Vagina (tissue), 2 donors: ENCODE results near the gene ROR2. TPM values are rescaled to one million over a fixed set of nuclear protein-coding genes. Genes with fewer than 3 reads are reported as not detected.

Experiments used
- DNase-seq, 2 donors: peaks; one replicate each; pipeline ENCODE4 v3.0.0-alpha.2; 2017; ENCODE audit errors: extremely low spot score in 2 of 2
- H3K27ac ChIP-seq: fragments of 200-600 bp; sonication (generic); one replicate; pipeline ENCODE4 v1.5.1; 2019
- H3K27me3 ChIP-seq: fragments of 200-600 bp; sonication (generic); one replicate; pipeline ENCODE4 v1.5.1; 2019
- H3K36me3 ChIP-seq, 2 donors: fragments of 200-600 bp; sonication (generic); one replicate each; pipeline ENCODE4 v1.5.1; 2017 to 2019
- H3K4me1 ChIP-seq: fragments of 200-600 bp; sonication (generic); one replicate; pipeline ENCODE4 v1.5.1; 2019
- H3K4me3 ChIP-seq, 2 donors: fragments of 200-600 bp; sonication (generic); 1 replicate in 1 of 2; 2 replicates in 1 of 2; pipeline ENCODE4 v1.5.1; 2016 to 2019
- H3K9me3 ChIP-seq: fragments of 200-600 bp; sonication (generic); one replicate; pipeline ENCODE4 v1.5.1; 2019
- CTCF ChIP-seq, 3 experiments: fragments of 450-650 bp in 2 of 3; fragments of 200-600 bp in 1 of 3; sonication (generic) in 1 of 3; IDR thresholded peaks; one replicate each; pipeline ENCODE4 v1.5.1; 2017 to 2019; ENCODE audit warnings: antibody characterized with exemption in 3 of 3, mild to moderate bottlenecking in 2 of 3, moderate library complexity in 2 of 3
- POLR2A ChIP-seq, 2 donors: fragments of 450-650 bp; IDR thresholded peaks; one replicate each; pipeline ENCODE4 v1.6.1; 2017; ENCODE audit warnings: antibody characterized with exemption in 2 of 2, mild to moderate bottlenecking in 2 of 2, moderate library complexity in 2 of 2
- POLR2AphosphoS5 ChIP-seq, 2 donors: sonication (generic); formaldehyde crosslinking; IDR thresholded peaks; one replicate each; pipeline ENCODE4 v1.9.0; 2017; ENCODE audit warnings: antibody characterized with exemption in 2 of 2, mild to moderate bottlenecking in 2 of 2, low read depth in 1 of 2; ENCODE audit not compliant: insufficient read depth in 1 of 2
- intact Hi-C: fragments of 100-400 bp; cut with DNase I; formaldehyde crosslinking; loops from one replicate; pipeline ENCODE4 v1.15.1; 2023
- total RNA-seq: library from RNA; depleted of rRNA; stranded (reverse); fragments of >200 nt; gene quantifications from one replicate; pipeline ENCODE4 v1.2.3, GENCODE V29; 2016

ROR2 gene
- total RNA-seq, 1 donor from 2014 or later: 22.3 TPM

GRCh38 chr9:91933556-91934352 is 16.3 kb downstream of the ROR2 start:
- DNase-seq: no peak
- intact Hi-C loops: no loop called here
- H3K4me3 ChIP-seq: no peak overlapping the region

GRCh38 chr9:91930475-91930874 is 19.6 kb downstream of the ROR2 start:
- TF ChIP-seq POLR2AphosphoS5 (IDR thresholded peaks at IDR 0.05; ENCODE audit: insufficient read depth in 1 of 2, low read depth in 1 of 2) (no peak), CTCF (IDR thresholded peaks at IDR 0.05) (no peak), POLR2A (IDR thresholded peaks at IDR 0.05) (no peak)
- Histone ChIP-seq H3K4me3 (no peak overlapping the region), H3K9me3 (peaks cover 17% of the 10 kb centered on the region), H3K27ac (no peak overlapping the region), H3K4me1 (peaks cover 5% of the 10 kb centered on the region), H3K36me3 (no peaks in the 10 kb centered on the region), H3K27me3 (no peaks in the 10 kb centered on the region)
- intact Hi-C loops: no loop called here
- DNase-seq: no peak

More at GRCh38 chr9:91933556-91934352, 16.3 kb downstream of the ROR2 start:
- Histone ChIP-seq H3K27ac (peak overlapping the region; percentile 7), H3K36me3 (no peaks in the 10 kb centered on the region), H3K27me3 (no peaks in the 10 kb centered on the region), H3K4me1 (peaks cover 5% of the 10 kb centered on the region), H3K9me3 (peaks cover 17% of the 10 kb centered on the region)
- TF ChIP-seq POLR2A (IDR thresholded peaks at IDR 0.05) (no peak), CTCF (IDR thresholded peaks at IDR 0.05) (no peak), POLR2AphosphoS5 (IDR thresholded peaks at IDR 0.05; ENCODE audit: insufficient read depth in 1 of 2, low read depth in 1 of 2) (no peak)

- H3K4me1 ChIP-seq: peaks cover 3% of the 10 kb centered on the region
- TF ChIP-seq POLR2A (IDR thresholded peaks at IDR 0.05): no peak
- no peak for TF ChIP-seq CTCF (IDR thresholded peaks at IDR 0.05)
- TF ChIP-seq POLR2AphosphoS5 (IDR thresholded peaks at IDR 0.05; ENCODE audit: insufficient read depth in 1 of 2, low read depth in 1 of 2): no peak
- DNase-seq: peak; percentile 42 to 91
- intact Hi-C loops: no loop called here
- no peaks in the 10 kb centered on the region for H3K36me3 ChIP-seq
- peaks cover 17% of the 10 kb centered on the region for H3K9me3 ChIP-seq
- no peak overlapping the region for H3K4me3 ChIP-seq
- H3K27ac ChIP-seq: no peak overlapping the region
- no peaks in the 10 kb centered on the region for H3K27me3 ChIP-seq
Measured at GRCh38 chr9:91929331-91929730, 20.7 kb downstream of the ROR2 start.

- peak; percentile 25 to 93 for DNase-seq
- H3K27ac ChIP-seq: no peak overlapping the region
- no peaks in the 10 kb centered on the region for H3K27me3 ChIP-seq
- H3K4me1 ChIP-seq: no peaks in the 10 kb centered on the region
- H3K36me3 ChIP-seq: no peaks in the 10 kb centered on the region
- H3K9me3 ChIP-seq: peaks cover 17% of the 10 kb centered on the region
- TF ChIP-seq CTCF (IDR thresholded peaks at IDR 0.05) (no peak), POLR2AphosphoS5 (IDR thresholded peaks at IDR 0.05; ENCODE audit: insufficient read depth in 1 of 2, low read depth in 1 of 2) (no peak), POLR2A (IDR thresholded peaks at IDR 0.05) (no peak)
- H3K4me3 ChIP-seq: no peak overlapping the region
- intact Hi-C loops: no loop called here
Measured at GRCh38 chr9:91927922-91928510, 22.0 kb downstream of the ROR2 start.

GRCh38 chr9:91924090-91924489 is 25.9 kb downstream of the ROR2 start:
- peak in 1 of 2 donors; percentile 93 for DNase-seq
- H3K9me3 ChIP-seq: no peaks in the 10 kb centered on the region
- intact Hi-C loops: no loop called here
- H3K4me3 ChIP-seq: no peak overlapping the region
- TF ChIP-seq POLR2AphosphoS5 (IDR thresholded peaks at IDR 0.05; ENCODE audit: insufficient read depth in 1 of 2, low read depth in 1 of 2) (no peak), POLR2A (IDR thresholded peaks at IDR 0.05) (no peak), CTCF (IDR thresholded peaks at IDR 0.05) (no peak)
- H3K4me1 ChIP-seq: peaks cover 18% of the 10 kb centered on the region
- no peaks in the 10 kb centered on the region for H3K27me3 ChIP-seq
- H3K27ac ChIP-seq: no peak overlapping the region
- H3K36me3 ChIP-seq: no peaks in the 10 kb centered on the region
